Effector memory CD4-positive, alpha-beta T cell (primary cell): ENCODE data around the gene PEAR1.

Experiments used
- DNase-seq, 3 donors: peaks; one replicate each; pipeline ENCODE4 v3.0.0-alpha.2; 2020
- H3K27ac ChIP-seq: 2 replicates; pipeline ENCODE4 v1.7.0; 2013; ENCODE audit warnings: mild to moderate bottlenecking, low read length, moderate library complexity; ENCODE audit not compliant: insufficient read depth, poor library complexity, severe bottlenecking
- H3K27me3 ChIP-seq: replicated peaks from 2 replicates; pipeline ENCODE4 v1.7.0; 2013; ENCODE audit warnings: mild to moderate bottlenecking, low read length; ENCODE audit not compliant: insufficient read depth, control insufficient read depth, poor library complexity, severe bottlenecking
- H3K36me3 ChIP-seq: 2 replicates; pipeline ENCODE4 v1.7.0; 2013; ENCODE audit warnings: mild to moderate bottlenecking, low read length, moderate library complexity; ENCODE audit not compliant: control insufficient read depth, insufficient read depth
- H3K4me1 ChIP-seq: 2 replicates; pipeline ENCODE4 v1.7.0; 2013; ENCODE audit warnings: low read length, mild to moderate bottlenecking; ENCODE audit not compliant: control insufficient read depth, insufficient read depth, poor library complexity, severe bottlenecking
- H3K4me3 ChIP-seq: 2 replicates; pipeline ENCODE4 v1.7.0; 2013; ENCODE audit warnings: low read length, low read depth, mild to moderate bottlenecking; ENCODE audit not compliant: insufficient read depth, poor library complexity, severe bottlenecking
- H3K9me3 ChIP-seq: 2 replicates; pipeline ENCODE4 v1.7.0; 2013; ENCODE audit warnings: mild to moderate bottlenecking, low read length, moderate library complexity; ENCODE audit not compliant: control insufficient read depth

The PEAR1 gene

GRCh38 chr1:156851779-156852417, 41.6 kb upstream of the PEAR1 start:
- Histone ChIP-seq H3K27me3 (no peaks in the 10 kb centered on the region), H3K9me3 (no peaks in the 10 kb centered on the region), H3K36me3 (no peaks in the 10 kb centered on the region), H3K4me3 (no peak overlapping the region), H3K27ac (no peak overlapping the region), H3K4me1 (peaks cover 14% of the 10 kb centered on the region)
- DNase-seq: no peak

DNA sequence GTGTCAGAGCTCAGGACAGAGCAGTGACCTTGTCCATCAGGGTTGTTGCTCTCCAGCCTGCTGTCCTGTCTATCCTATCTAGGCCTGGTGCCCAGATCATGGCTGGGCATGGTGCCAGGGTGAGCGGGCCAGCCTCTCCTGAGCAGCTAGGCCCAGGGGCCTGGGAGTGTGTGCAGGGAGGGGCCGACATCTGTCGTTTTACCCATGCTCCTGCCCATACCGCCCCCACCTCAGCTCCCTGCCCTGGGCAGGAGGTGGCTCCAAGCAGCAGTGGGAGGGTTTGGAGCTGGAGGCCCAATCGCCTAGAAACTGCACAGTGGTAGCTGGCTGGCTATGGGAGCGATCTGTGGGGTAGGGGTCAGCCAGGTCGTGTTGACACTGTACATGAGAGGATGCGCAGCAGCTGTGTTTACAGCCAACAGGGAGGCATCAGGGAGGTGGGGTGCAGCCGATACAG, 41.1 kb upstream of the PEAR1 start:
- no peaks in the 10 kb centered on the region for H3K27me3 ChIP-seq
- H3K9me3 ChIP-seq: no peaks in the 10 kb centered on the region
- H3K36me3 ChIP-seq: no peaks in the 10 kb centered on the region
- no peak for DNase-seq
- H3K4me3 ChIP-seq: no peak overlapping the region
- H3K27ac ChIP-seq: no peak overlapping the region
- peaks cover 14% of the 10 kb centered on the region for H3K4me1 ChIP-seq

DNA sequence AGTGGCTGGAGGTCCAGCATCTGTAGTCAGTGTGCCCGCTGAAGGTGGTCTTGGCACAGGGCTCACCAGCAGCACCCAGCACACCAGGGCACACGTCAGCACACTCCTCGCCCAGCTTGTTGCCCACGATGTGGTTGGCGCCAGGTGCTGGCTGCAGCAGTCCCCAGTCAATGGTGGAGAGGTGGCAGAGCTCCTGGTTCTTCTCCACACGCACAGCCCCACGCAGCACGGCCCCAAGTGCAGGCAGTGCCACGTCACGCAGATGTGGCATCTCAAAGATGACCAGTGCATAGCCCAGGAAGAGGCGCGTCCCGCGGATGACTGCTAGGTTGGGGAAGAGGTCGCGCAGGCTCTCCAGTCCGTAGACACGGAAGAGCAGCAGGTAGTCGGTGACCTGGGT, 39.8 kb upstream of the PEAR1 start:
- no peaks in the 10 kb centered on the region for H3K27me3 ChIP-seq
- H3K36me3 ChIP-seq: no peaks in the 10 kb centered on the region
- DNase-seq: no peak
- H3K9me3 ChIP-seq: no peaks in the 10 kb centered on the region
- no peak overlapping the region for H3K4me3 ChIP-seq
- peaks cover 6% of the 10 kb centered on the region for H3K4me1 ChIP-seq
- H3K27ac ChIP-seq: no peak overlapping the region

GRCh38 chr1:156854634-156855033, 38.9 kb upstream of the PEAR1 start:
- H3K27me3 ChIP-seq: no peaks in the 10 kb centered on the region
- H3K4me3 ChIP-seq: no peak overlapping the region
- peaks cover 6% of the 10 kb centered on the region for H3K4me1 ChIP-seq
- no peak overlapping the region for H3K27ac ChIP-seq
- no peaks in the 10 kb centered on the region for H3K9me3 ChIP-seq
- no peak for DNase-seq
- no peaks in the 10 kb centered on the region for H3K36me3 ChIP-seq

- Histone ChIP-seq H3K36me3 (no peaks in the 10 kb centered on the region), H3K4me3 (no peak overlapping the region), H3K4me1 (peaks cover 23% of the 10 kb centered on the region), H3K27ac (no peak overlapping the region), H3K27me3 (peaks cover 7% of the 10 kb centered on the region), H3K9me3 (no peaks in the 10 kb centered on the region)
- no peak for DNase-seq
Measured at GRCh38 chr1:156856282-156856785, 37.2 kb upstream of the PEAR1 start.

- H3K27me3 ChIP-seq: peaks cover 19% of the 10 kb centered on the region
- DNase-seq: no peak
- no peaks in the 10 kb centered on the region for H3K36me3 ChIP-seq
- peaks cover 23% of the 10 kb centered on the region for H3K4me1 ChIP-seq
- no peak overlapping the region for H3K27ac ChIP-seq
- no peaks in the 10 kb centered on the region for H3K9me3 ChIP-seq
- no peak overlapping the region for H3K4me3 ChIP-seq
Measured at GRCh38 chr1:156857532-156857931, 36.0 kb upstream of the PEAR1 start.

DNA sequence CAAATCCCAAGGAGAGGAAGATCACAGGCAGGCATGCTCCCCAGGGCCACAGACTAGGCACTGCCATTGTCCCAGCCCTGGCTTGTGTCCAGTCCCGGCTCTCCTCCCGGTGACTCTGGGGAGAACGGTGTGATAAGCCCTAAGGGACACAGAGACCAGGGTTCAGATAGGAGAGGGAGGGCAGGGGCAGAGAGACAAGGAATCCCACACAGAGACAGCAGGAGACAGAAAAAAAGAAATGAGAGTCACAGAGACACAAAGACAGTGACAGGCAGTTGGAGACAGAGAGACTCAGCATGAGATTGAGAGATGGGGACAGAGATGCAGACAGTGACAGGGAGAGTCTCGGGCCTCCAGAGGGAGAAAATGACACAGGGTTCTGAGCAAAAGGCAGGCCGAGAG, 35.0 kb upstream of the PEAR1 start:
- no peak for DNase-seq

DNA sequence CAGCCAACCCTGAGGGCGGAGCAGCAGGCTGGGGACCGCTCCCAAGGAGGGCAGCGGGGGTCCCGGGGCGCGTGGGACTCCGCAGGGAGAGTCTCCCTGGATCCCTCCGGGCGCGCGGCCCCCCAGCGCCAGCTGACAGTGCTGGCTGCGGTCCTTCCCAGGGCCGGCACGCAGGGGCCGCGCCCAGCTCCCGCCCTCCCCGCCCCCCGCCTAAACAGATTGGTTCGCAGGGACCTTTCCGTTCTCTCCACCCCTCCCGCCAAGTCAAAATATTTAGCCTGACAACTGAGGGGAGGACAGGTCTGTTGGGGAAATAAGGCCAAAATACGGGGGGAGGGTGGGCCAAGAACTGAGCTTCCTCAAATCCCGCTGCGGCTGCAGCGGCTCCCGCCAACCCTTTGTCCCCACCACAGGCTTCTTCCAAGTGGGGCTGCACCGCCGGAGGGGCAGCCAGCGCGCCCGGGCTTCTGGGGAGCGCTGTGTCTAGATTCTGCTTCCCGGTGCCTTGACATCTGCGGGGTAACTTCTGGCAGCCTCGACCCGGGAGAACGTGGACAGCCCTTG, 34.5 kb upstream of the PEAR1 start, which contains the start of gene INSRR:
INSRR (minus strand) TSS at position 159 of the 564 bp plus-strand sequence. CDS start 496 bp downstream, outside the sequence.
- peak within 1 kb of the TSS; percentile 60 for H3K4me3 ChIP-seq
- no peak within 1 kb of the TSS for H3K27ac ChIP-seq
- no peak for DNase-seq
- no peaks in the 10 kb centered on the region for H3K36me3 ChIP-seq
- peaks cover 19% of the 10 kb centered on the region for H3K27me3 ChIP-seq
- peaks cover 23% of the 10 kb centered on the region for H3K4me1 ChIP-seq
- no peaks in the 10 kb centered on the region for H3K9me3 ChIP-seq

More for the DNA sequence above, 35.0 kb upstream of the PEAR1 start:
- Histone ChIP-seq H3K9me3 (no peaks in the 10 kb centered on the region), H3K4me3 (no peak overlapping the region), H3K27ac (no peak overlapping the region), H3K27me3 (peaks cover 19% of the 10 kb centered on the region), H3K36me3 (no peaks in the 10 kb centered on the region), H3K4me1 (peaks cover 23% of the 10 kb centered on the region)

DNA sequence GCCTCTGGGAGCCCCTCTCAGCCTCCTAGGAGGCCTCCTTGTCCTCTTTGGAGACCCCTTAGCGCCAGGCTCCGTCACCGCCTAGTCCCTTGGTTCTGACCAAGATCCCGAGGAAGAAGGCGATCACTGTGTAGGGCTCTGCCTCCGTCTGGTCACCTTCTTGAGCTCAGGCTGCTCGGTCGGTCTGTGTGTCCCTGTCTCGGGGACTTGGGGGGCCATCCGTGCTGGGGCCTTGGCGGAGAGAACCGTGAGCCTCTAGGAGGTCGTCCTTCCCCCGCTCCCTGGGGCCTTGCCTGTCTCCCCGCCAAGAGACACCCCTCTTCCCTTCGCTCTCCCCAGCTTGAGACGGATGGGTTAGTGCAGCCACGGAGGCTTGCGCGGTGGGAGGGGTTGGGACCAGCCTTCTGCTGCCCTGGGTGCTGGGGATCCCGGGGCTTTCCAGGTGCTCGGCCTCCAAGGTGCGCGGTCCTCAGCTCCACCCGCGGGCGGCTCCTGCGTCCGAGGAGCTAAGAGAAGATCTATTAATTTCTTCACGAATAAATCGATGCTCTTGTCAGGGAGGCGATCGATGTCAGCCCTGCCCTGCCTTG, 33.9 kb upstream of the PEAR1 start:
- H3K36me3 ChIP-seq: no peaks in the 10 kb centered on the region
- peaks cover 23% of the 10 kb centered on the region for H3K4me1 ChIP-seq
- no peak overlapping the region for H3K27ac ChIP-seq
- peaks cover 24% of the 10 kb centered on the region for H3K27me3 ChIP-seq
- no peaks in the 10 kb centered on the region for H3K9me3 ChIP-seq
- H3K4me3 ChIP-seq: peak overlapping the region; percentile 60
- DNase-seq: no peak

DNA sequence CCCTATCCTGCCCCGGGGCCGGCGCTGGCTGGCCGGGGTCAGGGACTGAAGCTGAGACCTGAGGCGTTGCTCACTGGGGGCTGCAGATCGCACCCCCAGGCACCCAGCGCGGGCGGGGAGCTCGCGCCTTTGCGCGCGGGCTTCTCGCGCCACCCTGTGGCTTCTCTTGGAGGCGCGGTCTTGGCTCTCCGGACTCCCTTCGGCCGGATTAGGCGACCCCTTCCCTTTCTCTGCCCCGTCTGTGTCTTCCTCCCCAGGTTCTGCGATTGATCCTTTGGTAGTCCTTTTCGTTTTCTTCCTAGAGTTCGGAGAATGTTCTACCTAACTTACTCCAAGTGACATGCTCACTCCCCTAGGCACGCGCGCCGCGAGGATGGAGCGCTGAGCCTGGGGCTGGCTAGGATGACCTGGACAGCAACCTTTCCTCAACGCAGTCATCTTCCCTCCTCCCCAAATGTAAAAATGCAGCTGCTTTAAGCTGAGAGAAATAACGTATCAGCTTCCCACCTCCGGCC, 33.3 kb upstream of the PEAR1 start:
- Histone ChIP-seq H3K27me3 (peaks cover 25% of the 10 kb centered on the region), H3K9me3 (no peaks in the 10 kb centered on the region), H3K27ac (no peak overlapping the region), H3K36me3 (no peaks in the 10 kb centered on the region), H3K4me3 (peak overlapping the region; percentile 60), H3K4me1 (peaks cover 23% of the 10 kb centered on the region)
- DNase-seq: peak; percentile 20 to 45 (median 37)
